ENCODE results near the gene TRUB2.

DNA sequence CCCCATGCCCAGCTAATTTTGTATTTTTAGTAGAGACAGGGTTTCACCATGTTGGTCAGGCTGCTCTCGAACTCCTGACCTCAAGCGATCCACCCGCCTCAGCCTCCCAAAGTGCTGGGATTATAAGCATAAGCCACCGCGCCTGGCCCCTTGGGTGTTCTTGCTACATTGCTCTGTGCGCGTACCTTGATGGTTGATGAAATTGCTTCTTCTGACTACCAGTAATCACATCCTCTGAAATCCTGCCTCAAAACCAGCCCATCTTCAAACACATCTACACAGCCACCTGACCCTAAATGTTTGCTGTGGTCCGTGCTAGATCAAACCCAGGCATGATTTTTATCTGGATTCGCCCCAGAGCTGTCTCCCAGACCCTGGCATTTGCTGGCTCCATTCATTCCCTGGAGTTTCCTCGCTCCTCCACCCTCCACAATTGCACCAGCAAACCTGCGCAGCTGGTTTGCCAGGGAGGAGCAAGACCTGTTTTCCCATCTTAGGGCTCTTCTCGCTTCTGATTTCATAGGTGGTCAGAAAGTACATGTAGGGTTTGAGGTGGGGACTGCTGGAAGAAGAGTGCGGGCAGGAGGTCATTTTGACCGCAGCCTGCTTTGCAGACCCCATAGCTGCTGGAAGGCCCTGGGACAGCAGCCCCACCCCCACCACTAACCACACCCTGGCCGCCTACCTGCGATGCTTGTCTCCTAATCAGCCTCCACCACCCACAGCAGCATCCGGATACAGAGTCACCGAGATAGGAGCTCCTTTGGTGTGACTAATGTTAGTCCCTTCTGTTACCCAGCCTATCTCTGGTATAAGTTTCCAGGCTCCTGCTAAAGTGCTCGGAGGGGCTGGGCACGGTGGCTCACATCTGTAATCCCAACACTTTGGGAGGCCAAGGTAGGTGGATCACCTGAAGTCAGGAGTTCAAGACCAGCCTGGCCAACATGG lies 23.4 kb downstream of the TRUB2 start:
- TF ChIP-seq RNF2 (conservative IDR thresholded peaks at IDR 0.05; ENCODE audit: low read depth): no peak
- TF ChIP-seq MXD4 (CRISPR knock-in tag; IDR thresholded peaks at IDR 0.05): no peak
- TF ChIP-seq ZBTB8A (CRISPR knock-in tag; IDR thresholded peaks at IDR 0.05; ENCODE audit: borderline replicate concordance, low read depth): no peak
- no peak for TF ChIP-seq EZH2 (conservative IDR thresholded peaks at IDR 0.05; ENCODE audit: low read depth, low read length)
